NCI-H82 (cell line): ENCODE measurements around the gene MYH14.

Source experiments
- DNase-seq: peaks from one replicate; lab custom pipeline; 2025; lab: John Stamatoyannopoulos, UW

The MYH14 gene

GRCh38 chr19:50203281-50204080, at the start of gene MYH14:
TSS of gene MYH14 (plus strand) at chr19:50203622. CDS start at chr19:50210366, 6,744 bp downstream.
- peak; percentile 38 for DNase-seq

- DNase-seq: no peak
Measured at GRCh38 chr19:50154529-50154928, 48.9 kb upstream of the MYH14 start.

- no peak for DNase-seq
Measured at GRCh38 chr19:50155520-50156109, 47.8 kb upstream of the MYH14 start.

DNA sequence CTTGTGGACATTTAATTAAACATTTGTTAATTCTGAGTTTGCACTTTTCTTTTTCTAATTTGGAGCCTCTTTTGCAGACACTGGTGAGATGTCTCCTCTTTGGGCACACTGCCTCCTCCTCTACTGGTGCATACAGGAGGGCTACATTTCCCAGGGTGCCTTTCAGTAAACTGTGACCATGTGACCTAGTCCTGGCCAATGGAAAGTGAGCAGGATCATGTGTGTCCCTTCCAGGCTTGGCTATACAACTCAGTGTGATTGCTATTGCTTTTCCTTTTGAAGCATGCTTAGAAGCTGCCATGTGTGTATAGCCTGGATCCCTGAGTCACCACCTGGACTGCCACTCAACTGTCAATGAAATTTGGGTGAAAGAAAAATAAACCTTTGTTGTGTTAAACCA, 44.8 kb upstream of the MYH14 start:
- DNase-seq: no peak

DNA sequence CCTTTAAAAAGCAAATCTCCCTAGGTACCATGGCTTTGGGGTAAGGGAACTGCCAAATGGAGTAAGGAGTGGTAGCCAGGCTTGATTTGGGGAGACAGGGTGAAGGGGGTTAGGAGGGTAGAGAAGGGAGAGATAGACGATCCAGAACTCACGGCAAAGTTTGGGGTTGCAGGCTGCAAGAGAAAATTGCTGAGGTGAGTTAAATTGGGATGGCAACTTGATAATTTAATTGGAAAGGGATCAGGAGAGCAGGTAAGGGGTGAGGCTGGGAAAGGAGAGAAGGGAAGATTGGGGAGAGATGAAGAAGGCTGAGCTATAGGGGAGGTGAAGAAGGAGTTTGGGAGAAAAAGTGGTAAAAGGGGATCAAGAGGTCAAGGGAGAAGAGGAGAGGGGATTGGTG, 44.3 kb upstream of the MYH14 start:
- no peak for DNase-seq

- DNase-seq: no peak
Measured at GRCh38 chr19:50162988-50163387, 40.4 kb upstream of the MYH14 start, which contains the start of gene IZUMO2. TSS of gene IZUMO2 (minus strand) at chr19:50163281. CDS start at chr19:50163194, 87 bp downstream.

- DNase-seq: no peak
Measured at GRCh38 chr19:50167314-50167721, 36.1 kb upstream of the MYH14 start.

GRCh38 chr19:50171752-50172151, 31.7 kb upstream of the MYH14 start:
- no peak for DNase-seq

DNA sequence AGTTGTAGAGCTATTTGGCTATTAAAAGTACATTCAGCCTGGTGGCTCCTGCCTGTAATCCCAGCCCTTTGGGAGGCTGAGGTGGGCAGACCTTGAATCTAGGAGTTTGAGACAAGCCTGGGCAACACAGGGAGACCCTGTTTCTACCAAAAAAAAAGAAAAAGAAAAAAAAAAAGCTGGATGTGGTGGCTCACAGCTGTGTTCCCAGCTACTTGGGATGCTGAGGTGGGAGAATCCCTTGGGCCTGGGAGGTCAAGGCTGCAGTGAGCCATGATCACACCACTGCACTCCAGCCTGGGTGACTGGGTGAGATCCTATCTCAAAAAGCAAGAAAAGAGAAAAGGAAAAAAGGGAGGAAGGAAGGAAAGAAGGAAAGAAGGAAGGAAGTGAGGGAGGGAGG, 30.7 kb upstream of the MYH14 start:
- no peak for DNase-seq

DNA sequence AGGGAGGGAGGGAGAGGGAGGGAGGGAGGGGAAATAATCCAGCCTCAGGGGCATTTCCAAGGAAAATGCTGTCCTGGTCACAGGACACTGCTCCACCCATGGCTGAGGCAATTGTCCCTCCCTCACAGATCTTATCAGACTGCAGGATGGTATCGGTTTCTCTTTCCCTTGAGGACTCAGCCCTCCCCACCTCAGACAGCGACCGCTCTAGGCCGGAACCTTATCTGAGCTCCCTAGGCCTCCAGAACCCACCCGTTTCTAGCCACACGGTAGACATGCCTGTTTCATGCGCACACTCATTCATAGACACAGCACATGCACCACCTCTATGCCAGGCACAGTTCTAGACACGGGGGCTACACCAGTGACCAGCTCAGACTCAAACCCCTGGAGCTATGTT, 30.3 kb upstream of the MYH14 start:
- no peak for DNase-seq

- no peak for DNase-seq
Measured at GRCh38 chr19:50174100-50174793, 29.2 kb upstream of the MYH14 start.

- DNase-seq: no peak
Measured at GRCh38 chr19:50175924-50176323, 27.5 kb upstream of the MYH14 start.

DNA sequence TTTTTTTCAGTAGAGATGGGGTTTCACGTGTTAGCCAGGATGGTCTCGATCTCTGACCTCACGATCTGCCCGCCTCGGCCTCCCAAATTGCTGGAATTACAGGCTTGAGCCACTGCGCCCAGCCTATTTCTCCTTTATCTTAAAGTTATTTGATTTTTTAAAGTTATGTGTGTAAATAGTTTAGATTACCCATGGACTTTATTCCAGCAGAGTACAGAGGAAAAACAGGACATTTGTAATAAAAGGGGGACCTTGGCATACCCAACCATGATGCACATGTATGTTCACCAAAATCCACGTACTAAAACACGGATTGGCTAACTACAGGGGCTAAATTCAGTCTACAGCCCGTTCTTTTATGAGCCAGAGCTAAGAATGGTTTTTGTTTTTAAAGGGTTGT, 26.6 kb upstream of the MYH14 start:
- DNase-seq: no peak

- no peak for DNase-seq
Measured at GRCh38 chr19:50178320-50178719, 25.1 kb upstream of the MYH14 start.

DNA sequence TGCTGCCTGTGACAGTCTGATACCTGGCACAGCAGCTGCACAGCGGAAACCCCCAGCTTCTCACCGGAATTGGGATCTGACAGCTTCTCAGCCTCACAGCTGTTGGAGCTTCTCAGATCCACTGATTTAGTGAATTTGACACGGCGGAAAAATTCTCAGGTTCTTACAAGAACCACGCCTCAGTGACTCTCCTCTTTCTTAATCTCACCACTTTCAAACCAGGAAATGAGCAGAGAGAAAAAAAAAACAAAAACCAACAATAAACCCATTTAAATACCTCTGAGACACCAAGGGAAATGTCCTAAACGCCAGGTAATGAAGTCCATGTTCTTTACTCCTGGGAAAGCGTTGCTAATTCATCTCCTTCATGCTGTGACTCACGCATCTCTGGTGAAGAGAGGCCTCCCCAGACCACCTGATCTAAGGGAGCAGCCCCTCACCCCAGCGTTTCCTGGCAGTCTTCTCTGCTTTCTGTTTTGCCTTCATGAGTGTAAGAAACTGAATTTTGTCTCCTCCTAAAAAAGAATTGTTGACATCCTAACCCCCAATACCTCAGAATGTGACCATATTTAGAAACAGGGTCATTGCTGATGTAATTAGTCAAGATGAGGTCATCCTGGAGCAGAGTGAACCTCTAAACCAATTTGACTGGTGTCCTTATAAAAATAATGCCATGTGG, 24.4 kb upstream of the MYH14 start:
- no peak for DNase-seq

- DNase-seq: no peak
Measured at GRCh38 chr19:50181121-50181520, 22.3 kb upstream of the MYH14 start.

DNA sequence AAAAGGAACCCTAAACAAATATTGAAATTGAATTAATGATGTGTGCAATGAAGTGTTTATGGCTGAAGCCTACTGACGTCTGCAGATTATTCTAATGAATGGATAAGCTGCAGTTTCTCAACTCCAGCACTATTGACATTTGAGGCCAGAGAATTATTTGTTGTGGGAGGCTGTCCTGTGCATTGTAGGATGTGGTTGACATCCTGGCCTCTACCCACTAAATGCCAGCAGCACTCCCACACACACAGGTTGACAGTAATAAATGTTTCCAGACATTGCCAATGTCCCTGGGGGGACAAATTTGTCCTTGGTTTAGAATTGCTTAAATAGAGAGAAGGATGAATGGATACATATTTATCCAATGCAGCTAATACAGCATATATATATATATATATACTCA, 19.2 kb upstream of the MYH14 start:
- DNase-seq: no peak

- DNase-seq: no peak
Measured at GRCh38 chr19:50187937-50188336, 15.5 kb upstream of the MYH14 start.

GRCh38 chr19:50189331-50189730, 14.1 kb upstream of the MYH14 start:
- no peak for DNase-seq

- DNase-seq: no peak
Measured at GRCh38 chr19:50190439-50190891, 13.0 kb upstream of the MYH14 start.

DNA sequence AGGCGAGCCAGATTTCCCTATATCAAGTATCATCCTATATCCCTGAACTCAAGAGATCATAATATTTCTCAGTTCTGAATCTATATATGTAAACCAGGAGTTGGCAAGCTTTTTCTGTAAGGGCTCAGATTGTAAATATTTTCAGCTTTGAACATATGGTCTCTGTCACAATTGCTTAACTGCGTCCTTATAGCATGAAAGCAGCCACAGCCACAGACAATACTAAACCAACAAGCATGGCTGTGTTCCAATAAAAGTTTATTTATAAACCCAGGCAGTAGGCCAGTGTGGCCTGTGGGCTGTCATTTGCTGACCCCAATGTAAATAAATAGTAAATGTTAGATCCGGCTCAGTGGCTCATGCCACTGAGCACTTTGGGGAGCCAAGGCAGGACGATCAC, 12.2 kb upstream of the MYH14 start:
- DNase-seq: no peak

DNA sequence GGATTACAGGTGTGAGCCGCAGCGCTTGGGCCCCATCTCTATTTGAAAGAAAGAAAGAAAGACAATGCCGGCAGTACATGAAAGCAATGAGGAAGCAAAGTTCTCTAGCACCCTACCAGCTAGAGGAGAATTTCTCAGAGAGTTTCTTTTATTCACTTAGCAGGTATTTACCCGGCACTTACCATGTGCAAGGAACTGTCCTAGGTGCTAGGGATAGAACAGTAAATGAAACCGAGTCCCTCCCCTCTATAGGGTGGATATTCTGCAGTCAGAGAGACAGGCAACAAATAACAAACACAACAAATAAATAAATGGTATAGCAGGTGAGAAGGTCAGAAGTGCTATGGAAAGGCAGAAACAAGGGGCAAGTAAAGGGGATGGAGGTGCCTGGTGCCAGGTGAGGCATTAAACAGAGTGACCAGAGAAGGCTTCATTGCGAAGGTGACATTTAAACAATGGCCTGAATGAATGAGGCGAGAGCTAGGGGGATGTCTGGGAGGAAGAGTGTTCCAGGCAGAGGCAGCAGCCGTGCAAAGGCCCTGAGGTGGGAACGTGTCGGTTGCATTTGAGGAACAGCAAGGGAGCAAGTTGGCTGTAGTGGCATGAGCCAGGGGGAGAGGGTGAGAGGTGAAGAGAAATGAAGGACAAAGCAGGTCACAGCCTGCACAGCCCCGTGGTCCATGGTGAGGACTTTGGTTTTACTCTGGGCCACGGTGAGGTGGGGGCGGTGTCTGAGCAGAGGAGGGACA, 10.8 kb upstream of the MYH14 start:
- DNase-seq: no peak
